Breast epithelium (tissue), 4 donors: ENCODE measurements around the gene CAMTA1. TPM values are rescaled to one million over a fixed set of nuclear protein-coding genes. Genes with fewer than 3 reads are reported as not detected.

Source experiments
- DNase-seq, 2 donors: peaks; one replicate each; pipeline ENCODE4 v3.0.0-alpha.2; 2019; ENCODE audit warnings: low spot score in 2 of 2
- H3K27ac ChIP-seq, 2 donors: fragments of 200-600 bp; sonication (generic) in 1 of 2; one replicate each; pipeline ENCODE4 v1.5.1; 2016 to 2019; ENCODE audit warnings: mild to moderate bottlenecking in 1 of 2
- H3K27me3 ChIP-seq, 2 donors: fragments of 200-600 bp; sonication (generic) in 1 of 2; one replicate each; pipeline versions ENCODE4 v1.5.1 to v1.6.0; 2017 to 2019; ENCODE audit warnings: control low read depth in 1 of 2, mild to moderate bottlenecking in 1 of 2
- H3K36me3 ChIP-seq: fragments of 200-600 bp; one replicate; pipeline ENCODE4 v1.5.1; 2019
- H3K4me1 ChIP-seq, 2 donors: fragments of 200-600 bp; sonication (generic); one replicate each; pipeline ENCODE4 v1.5.1; 2016 to 2019; ENCODE audit warnings: control low read depth in 1 of 2
- H3K4me3 ChIP-seq, 3 donors: fragments of 200-600 bp; sonication (generic); 1 replicate in 2 of 3; 2 replicates in 1 of 3; pipeline ENCODE4 v1.5.1; 2016 to 2019; ENCODE audit warnings: mild to moderate bottlenecking in 3 of 3, moderate library complexity in 2 of 3
- H3K9me3 ChIP-seq, 2 donors: fragments of 200-600 bp; sonication (generic) in 1 of 2; one replicate each; pipeline ENCODE4 v1.5.1; 2016 to 2019; ENCODE audit warnings: control low read depth in 1 of 2
- CTCF ChIP-seq, 3 donors: fragments of 450-650 bp; IDR thresholded peaks; one replicate each; pipeline ENCODE4 v1.5.1; 2016 to 2017; ENCODE audit warnings: antibody characterized with exemption in 3 of 3, mild to moderate bottlenecking in 3 of 3, moderate library complexity in 3 of 3
- POLR2A ChIP-seq: fragments of 450-650 bp; IDR thresholded peaks from one replicate; pipeline ENCODE4 v1.6.1; 2016; ENCODE audit warnings: antibody characterized with exemption, mild to moderate bottlenecking, moderate library complexity
- POLR2AphosphoS5 ChIP-seq, 3 donors: sonication (generic); formaldehyde crosslinking; IDR thresholded peaks; one replicate each; pipeline ENCODE4 v1.6.1; 2017; ENCODE audit warnings: antibody characterized with exemption in 3 of 3
- intact Hi-C: fragments of 100-400 bp; cut with DNase I; formaldehyde crosslinking; loops from one replicate; pipeline ENCODE4 v1.15.1; 2023; ENCODE audit warnings: low total_unique reads
- total RNA-seq, 3 donors: library from RNA; depleted of rRNA; stranded (reverse); fragments of >200 nt; gene quantifications; one replicate each; pipeline ENCODE4 v1.1.0, GENCODE V29; 2016

Gene CAMTA1
- total RNA-seq, 3 donors from 2014 or later, result 53.4 to 84.0 (median 61.9) TPM

DNA sequence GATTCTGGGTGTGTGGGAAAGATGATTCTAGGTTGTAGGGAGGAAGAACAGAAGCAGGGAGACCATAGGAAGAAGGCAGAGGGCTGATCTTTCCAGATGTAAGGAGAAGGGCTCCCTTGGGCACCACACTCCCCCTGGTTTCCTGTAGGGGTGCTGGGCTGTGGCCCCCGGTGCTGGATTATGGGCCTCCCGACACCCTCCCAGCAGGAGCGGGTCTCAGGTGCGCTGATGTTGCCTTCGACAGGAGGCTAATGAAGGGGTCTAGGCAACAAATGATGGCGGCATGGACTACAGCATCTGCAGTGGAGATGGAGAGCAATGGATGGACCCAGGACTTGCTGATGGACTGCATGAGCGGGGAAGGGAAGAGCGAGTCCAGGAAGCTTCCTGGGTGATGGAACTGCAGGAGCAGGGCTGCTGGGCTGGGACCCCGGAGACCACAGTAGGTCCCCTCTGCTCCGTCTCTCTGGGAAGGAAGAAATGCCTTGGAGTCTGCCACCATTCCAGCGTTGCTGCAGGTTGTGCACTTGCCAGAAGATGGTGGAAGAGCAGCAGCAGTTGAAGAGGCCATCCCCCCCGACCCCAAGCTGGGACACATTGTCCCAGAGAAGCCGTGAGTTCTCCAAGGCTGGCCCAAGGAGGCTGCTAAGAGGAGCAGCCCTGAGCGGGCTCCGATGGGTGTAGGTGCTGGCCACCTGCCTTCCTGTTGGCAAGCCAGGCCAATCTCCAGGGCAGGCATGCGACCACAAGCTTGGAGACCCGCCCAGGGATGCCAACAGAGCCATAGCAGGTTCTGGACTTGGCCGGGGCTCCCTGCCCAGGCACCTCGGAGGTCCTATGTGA is 890.4 kb downstream of the CAMTA1 start:
- no peak overlapping the region for H3K27ac ChIP-seq
- no peaks in the 10 kb centered on the region for H3K9me3 ChIP-seq
- no peaks in the 10 kb centered on the region for H3K4me1 ChIP-seq
- intact Hi-C loops, result no loop called here
- TF ChIP-seq CTCF (IDR thresholded peaks at IDR 0.05) (no peak), POLR2A (no peak)
- no peak overlapping the region for H3K4me3 ChIP-seq
- H3K36me3 ChIP-seq, result no peaks in the 10 kb centered on the region
- H3K27me3 ChIP-seq, result no peaks in the 10 kb centered on the region
- peak in 1 of 2 donors; percentile 41 for DNase-seq

GRCh38 chr1:7676274-7676945 is 891.2 kb downstream of the CAMTA1 start:
- Histone ChIP-seq H3K27me3 (no peaks in the 10 kb centered on the region), H3K9me3 (no peaks in the 10 kb centered on the region), H3K4me1 (no peaks in the 10 kb centered on the region), H3K27ac (no peak overlapping the region), H3K36me3 (no peaks in the 10 kb centered on the region), H3K4me3 (no peak overlapping the region)
- TF ChIP-seq CTCF (IDR thresholded peaks at IDR 0.05) (no peak), POLR2A (no peak), POLR2AphosphoS5 (IDR thresholded peaks at IDR 0.05) (no peak)
- intact Hi-C loops, result no loop called here
- DNase-seq, result no peak

DNA sequence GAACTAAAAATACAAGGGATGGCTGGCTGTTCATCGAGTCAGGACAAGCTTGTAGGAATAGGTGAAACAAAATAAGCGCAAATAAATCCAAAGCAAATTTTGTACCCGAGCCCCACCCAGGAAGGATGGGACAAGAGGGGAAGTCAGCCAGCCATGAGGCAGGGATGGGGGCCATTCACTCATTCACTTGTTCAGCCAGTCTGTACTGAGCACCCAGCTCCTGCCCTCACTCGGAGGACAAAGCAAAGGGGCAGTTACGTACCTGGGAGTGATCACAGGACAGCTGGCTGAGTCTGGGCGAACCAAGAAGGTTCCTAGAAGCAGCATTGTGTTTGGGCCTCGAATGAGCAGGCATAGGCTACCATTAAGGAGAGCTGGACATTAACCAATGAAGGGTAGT is 891.9 kb downstream of the CAMTA1 start:
- no peak for DNase-seq
- intact Hi-C loops, result no loop called here
- no peaks in the 10 kb centered on the region for H3K27me3 ChIP-seq

GRCh38 chr1:7677815-7678214 is 892.6 kb downstream of the CAMTA1 start:
- no peaks in the 10 kb centered on the region for H3K4me1 ChIP-seq
- no peaks in the 10 kb centered on the region for H3K27me3 ChIP-seq
- no peak for TF ChIP-seq POLR2A
- no peak for TF ChIP-seq POLR2AphosphoS5 (IDR thresholded peaks at IDR 0.05)
- TF ChIP-seq CTCF (IDR thresholded peaks at IDR 0.05), result no peak
- no peak for DNase-seq
- H3K4me3 ChIP-seq, result no peak overlapping the region
- no peaks in the 10 kb centered on the region for H3K36me3 ChIP-seq
- intact Hi-C loops, result no loop called here
- H3K27ac ChIP-seq, result no peak overlapping the region
- no peaks in the 10 kb centered on the region for H3K9me3 ChIP-seq

More for the DNA sequence above, 891.9 kb downstream of the CAMTA1 start:
- TF ChIP-seq CTCF (IDR thresholded peaks at IDR 0.05) (no peak), POLR2A (no peak), POLR2AphosphoS5 (IDR thresholded peaks at IDR 0.05) (no peak)
- no peak overlapping the region for H3K27ac ChIP-seq
- no peak overlapping the region for H3K4me3 ChIP-seq
- H3K9me3 ChIP-seq, result no peaks in the 10 kb centered on the region
- no peaks in the 10 kb centered on the region for H3K4me1 ChIP-seq
- H3K36me3 ChIP-seq, result no peaks in the 10 kb centered on the region

GRCh38 chr1:7678491-7679158 is 893.4 kb downstream of the CAMTA1 start:
- no peaks in the 10 kb centered on the region for H3K9me3 ChIP-seq
- no peaks in the 10 kb centered on the region for H3K36me3 ChIP-seq
- intact Hi-C loops, result no loop called here
- H3K4me3 ChIP-seq, result no peak overlapping the region
- no peak overlapping the region for H3K27ac ChIP-seq
- no peak for TF ChIP-seq CTCF (IDR thresholded peaks at IDR 0.05)
- TF ChIP-seq POLR2AphosphoS5 (IDR thresholded peaks at IDR 0.05), result no peak
- no peaks in the 10 kb centered on the region for H3K4me1 ChIP-seq
- H3K27me3 ChIP-seq, result no peaks in the 10 kb centered on the region
- no peak for DNase-seq
